Activated CD8-positive, alpha-beta memory T cell treated with anti-CD3 and anti-CD28 coated beads, Interleukin-2, amount 50 U/mL, for 48 hours (primary cell): ENCODE results near the gene CASP2.
"Not testable (repeated sequence)": the region's sequence is repeated elsewhere in the genome, so short reads cannot be mapped to it uniquely, and the experiment has no call there.

ENCODE experiments used
- DNase-seq: peaks from one replicate; pipeline ENCODE4 v3.0.0-alpha.2; 2020

CASP2 gene

DNA sequence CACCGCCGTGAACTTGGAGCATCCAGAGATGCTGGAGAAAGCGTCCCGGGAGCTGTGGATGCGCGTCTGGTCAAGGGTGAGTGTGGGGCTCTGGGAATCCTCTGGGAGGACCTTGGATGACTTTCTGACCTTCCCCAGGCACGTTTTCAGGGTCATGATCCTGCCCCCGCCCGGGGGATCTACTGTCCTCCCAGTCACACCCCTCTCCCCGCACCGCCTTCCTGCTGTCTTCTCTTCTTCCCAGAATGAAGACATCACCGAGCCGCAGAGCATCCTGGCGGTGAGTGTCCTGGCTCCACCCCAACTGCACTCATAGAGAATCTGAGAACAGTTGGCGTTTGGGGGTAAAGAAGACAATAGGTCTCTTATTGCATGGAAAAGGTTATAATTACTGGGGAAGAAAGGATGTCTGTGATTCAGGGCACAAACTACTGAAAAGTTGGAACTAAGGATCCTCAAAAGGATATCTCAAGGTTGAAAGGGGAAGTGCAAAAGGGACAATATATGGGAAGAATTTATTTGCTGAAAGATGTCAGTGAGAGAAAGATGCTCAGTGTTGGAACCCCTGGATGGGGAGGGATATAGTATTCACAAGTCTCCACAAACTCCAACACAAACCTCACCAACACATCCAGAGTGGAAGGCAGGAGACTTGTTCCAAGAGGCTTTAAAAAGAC, 23.0 kb upstream of the CASP2 start:
- no peak for DNase-seq

DNA sequence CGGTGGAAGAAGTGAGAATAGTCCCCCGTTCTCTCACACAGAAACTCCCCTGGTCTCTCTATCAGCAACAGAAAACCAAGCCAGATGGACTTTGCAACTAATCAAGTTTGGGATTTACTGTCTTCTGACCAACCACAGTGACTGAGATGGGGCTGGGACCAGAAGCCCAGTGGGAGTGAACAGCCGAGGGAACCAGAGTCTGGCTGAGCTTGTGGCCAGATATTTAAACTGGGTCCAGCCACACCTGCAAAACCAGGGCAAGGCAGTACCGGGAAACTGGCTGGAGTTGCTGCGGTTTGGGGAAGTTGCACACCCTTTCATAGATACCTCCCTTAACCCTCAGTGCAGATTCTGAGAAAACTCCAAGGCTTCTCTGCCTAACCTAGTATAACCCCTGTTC, 18.9 kb upstream of the CASP2 start:
- no peak for DNase-seq

GRCh38 chr7:143271240-143271639, 16.9 kb upstream of the CASP2 start:
- DNase-seq: no peak

DNA sequence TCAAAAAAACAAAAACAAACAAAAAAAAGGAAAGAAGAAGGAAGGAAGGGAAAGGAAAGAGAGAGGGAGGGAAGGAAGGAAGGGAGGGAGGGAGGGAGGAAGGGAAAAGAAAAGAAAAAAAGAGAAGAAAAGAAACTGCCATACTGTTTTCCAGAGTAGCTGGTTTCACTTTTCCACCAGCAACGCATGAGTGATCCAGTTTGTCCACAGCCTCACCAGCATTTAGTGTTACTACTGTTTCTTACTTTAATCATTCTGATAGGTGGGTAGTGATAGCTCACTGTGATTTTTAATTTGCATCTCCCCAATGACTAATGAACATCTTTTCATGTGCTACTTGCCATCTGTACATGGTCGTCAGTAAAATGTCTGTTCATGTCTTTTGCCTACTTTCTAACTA, 15.3 kb upstream of the CASP2 start:
- DNase-seq: no peak

- no peak for DNase-seq
Observed at GRCh38 chr7:143279186-143280098, 8.7 kb upstream of the CASP2 start.

DNA sequence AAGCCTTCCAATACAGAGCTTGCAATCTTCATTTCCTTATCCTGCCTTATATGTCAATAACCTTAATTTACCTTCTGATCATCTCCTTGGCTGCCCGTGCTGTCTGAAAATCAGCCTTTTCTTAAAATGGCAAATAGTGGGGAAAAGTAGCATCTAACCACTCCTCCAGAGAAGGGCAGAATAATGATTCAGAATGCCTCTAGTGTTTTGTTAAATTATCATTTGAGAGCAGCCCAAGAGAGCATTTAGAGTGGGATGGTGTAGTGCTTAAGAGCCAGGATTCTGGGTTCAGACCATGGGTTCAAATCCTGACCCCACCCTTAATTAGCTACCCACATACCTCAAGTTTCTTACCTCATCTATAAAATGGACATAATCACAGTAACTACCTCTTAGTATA, 8.0 kb upstream of the CASP2 start:
- no peak for DNase-seq

DNA sequence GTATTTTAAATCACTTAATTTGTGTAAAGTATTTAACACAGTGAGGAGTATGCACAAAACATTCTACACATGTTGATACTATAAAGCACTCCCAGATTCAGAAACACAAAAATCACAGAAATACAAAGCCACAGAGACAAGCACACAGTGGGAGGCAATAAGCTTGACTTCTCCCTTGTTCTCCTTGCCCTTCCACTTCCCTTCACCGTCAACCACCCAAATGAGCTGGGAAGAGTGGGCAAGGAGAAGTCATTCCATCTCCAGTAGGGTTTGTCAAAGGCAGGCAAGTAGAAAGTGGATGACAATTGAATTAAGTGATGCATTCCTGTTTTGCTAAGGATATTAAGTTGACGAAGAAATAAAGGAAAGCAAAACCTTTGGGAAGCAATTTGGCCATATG, 7.6 kb upstream of the CASP2 start:
- DNase-seq: no peak

DNA sequence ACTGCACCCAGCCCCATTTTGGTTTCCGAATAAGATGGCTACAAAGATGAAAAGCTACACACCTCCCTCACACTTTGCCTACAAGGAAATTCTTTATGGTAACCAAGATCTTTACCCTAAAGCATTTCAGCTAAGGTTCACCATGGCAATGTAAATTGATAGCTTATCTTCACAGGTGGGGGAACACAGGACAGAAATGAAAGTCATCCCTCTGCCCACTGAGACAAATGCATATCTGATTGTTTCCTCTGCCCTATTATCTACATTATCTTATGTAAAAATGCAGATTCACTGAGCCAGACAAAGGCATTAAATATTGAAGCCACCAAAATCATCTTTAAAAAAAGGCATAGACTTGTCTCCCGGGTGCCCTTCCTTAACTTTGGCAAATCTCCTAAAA, 6.6 kb upstream of the CASP2 start:
- no peak for DNase-seq

DNA sequence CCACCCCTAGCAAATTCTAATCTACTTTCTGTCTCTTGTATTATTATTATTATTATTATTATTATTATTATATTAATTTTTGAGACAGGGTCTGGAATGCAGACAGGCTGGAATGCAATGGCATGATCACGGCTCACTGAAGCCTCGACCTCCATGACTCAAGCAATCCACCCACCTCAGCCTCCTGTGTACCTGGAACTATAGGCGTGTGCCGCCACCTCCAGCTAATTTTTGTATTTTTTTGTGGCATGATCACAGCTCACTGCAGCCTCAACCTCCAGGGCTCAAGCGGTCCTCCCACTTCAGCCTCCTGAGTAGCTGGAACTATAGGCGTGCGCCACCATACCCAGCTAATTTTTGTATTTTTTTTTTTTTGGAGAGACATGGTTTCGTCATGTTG, 6.0 kb upstream of the CASP2 start:
- no peak for DNase-seq

GRCh38 chr7:143283381-143283780, 4.8 kb upstream of the CASP2 start:
- no peak for DNase-seq

GRCh38 chr7:143284591-143285469, 3.3 kb upstream of the CASP2 start, which contains the start of gene TMEM139:
TMEM139 (plus strand) TSS chr7:143284958; CDS start chr7:143285958, 1,000 bp downstream.
- no peak for DNase-seq

DNA sequence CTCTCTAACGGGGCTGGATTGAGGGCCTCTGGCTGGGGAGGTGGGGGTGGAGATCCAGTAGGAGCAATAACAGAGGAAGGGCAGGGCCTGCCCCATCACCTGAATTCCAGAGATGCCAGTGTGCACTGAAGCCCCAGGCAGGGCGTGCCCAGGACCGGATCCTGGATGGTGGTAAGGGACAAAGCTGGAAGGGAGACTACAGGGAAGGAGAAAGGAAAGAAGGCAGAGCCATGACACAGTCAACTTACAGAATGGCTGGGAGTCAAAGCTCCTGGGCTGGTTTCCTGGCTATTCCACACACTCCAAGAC, 2.7 kb upstream of the CASP2 start:
- DNase-seq: no peak

GRCh38 chr7:143285806-143286521, 2.2 kb upstream of the CASP2 start:
- no peak for DNase-seq

- DNase-seq: no peak
Observed at GRCh38 chr7:143286522-143286890, 1.6 kb upstream of the CASP2 start.

DNA sequence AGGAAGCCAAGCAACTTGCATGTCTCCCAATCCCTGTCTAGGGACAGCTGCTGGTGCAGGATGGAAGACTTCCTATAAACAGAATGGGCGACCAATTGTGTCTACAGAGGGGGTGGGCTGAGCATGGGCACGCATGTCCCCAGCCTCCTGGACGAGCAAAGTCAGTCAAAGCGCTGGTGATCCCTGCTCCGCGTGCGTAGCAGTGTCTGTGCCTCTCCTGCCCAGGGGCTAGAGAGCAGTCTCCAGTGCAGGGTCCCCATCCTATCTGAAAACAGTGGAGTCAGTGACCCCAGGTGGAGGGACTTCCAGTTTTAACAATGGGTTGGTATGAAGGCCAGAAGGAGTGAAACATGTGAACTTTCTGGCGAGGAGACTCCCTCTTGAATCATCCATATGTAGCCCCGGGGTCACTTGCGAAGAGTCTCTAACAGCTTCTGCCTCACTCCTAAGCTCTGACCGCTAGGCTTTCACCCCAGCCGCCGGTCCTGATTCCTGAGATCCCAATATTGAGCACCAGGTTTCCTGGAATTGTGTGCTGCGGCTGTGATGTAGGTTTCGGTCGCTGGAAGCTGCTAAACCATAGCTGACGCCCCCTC, 714 bp upstream of the CASP2 start:
- DNase-seq: no peak

DNA sequence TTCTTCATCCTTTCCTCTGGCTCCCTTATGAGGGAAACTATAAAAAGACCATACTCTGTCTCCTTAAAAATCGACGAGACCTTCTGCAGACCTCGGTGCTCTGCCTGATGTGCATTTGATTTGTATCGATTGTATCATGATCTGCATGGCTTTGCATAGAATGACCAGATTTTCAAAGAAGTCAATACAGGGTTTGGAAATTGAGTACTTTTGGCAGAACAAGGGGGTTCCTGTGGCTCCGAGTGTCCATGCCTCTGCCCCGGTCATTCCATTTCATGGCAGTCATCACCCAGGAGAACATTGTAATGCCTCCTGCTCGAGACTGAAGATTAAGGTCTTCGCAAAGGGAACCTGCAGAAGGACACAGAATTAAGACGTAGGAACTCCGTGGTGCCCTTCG, 685 bp downstream of the CASP2 start:
- DNase-seq: no peak

DNA sequence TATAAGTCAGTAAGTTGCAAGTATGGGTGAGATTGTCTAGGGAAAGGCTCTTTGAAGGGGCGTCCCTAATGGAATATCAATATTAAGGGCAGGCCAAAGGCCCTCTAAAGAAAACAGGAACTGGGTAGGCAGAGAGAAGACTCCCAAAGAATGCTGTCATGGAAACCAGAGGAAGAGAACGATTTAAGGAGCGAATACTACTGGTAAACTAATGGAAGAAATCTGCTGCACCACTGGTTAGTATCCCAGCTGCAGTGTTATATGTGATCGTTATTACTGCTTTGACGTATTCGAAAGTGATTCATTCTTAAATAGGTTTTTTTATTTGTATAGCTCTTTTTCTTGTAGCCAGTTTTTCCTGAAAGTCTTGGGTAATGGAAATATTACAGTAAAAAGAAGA, 1.3 kb downstream of the CASP2 start:
- DNase-seq: no peak

DNA sequence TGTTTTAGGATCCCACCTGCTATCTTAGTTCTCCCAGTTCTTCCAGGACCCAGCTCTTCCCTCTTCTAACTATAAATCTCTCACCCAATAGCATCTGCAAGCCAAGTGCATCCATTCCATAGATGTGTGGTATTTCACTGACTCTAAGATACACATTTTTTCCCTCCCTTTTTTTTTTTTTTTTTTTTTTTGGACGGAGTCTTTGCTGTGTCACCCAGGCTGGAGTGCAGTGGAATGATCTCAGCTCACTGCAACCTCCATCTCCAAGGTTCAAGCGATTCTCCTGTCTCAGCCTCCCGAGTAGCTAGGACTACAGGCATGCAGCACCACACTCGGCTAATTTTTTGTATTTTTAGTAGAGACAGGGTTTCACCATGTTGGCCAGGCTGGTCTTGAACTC, 1.7 kb downstream of the CASP2 start:
- not testable (repeated sequence) for DNase-seq

GRCh38 chr7:143290293-143290692, 2.1 kb downstream of the CASP2 start:
- no peak for DNase-seq

DNA sequence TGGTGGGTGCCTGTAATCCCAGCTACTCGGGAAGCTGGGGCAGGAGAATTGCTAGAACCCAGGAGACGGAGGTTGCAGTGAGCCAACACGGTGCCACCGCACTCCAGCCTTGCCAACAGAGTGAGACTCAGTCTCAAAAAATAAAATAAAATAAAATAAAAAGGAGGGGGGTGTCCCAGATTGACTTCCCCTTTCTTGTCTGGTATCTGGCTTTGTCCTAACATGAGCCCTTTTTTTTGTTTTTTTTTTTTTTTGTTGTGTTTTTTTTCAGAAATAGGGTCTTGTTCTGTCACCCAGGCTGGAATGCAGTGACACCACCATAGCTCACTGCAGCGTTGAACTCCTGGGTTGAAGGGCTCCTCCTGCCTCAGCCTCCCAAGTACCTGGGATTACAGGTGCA, 4.7 kb downstream of the CASP2 start:
- no peak for DNase-seq

DNA sequence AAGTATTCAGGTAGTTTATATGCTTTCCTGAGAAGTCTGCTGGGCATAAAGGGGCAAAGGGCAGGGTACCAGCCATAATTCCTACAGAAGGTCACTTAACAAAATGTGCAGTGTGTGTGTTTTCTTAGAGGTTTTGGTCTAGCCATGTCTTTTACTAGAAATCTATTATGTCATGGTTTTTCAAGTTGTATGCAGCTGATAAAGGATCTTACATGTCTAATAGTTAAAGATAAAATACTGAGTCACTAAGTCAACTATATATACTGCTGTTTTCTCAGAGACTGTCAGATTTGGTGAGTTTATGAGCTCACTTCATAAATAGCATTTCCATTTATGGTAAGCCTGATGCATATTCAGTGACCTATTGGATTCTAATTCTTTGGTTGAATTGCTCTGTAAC, 7.7 kb downstream of the CASP2 start:
- no peak for DNase-seq

GRCh38 chr7:143296686-143297085, 8.5 kb downstream of the CASP2 start:
- no peak for DNase-seq

GRCh38 chr7:143299346-143299745, 11.2 kb downstream of the CASP2 start:
- DNase-seq: no peak
